ENCODE data around the gene IL1RAPL1. TPM values are rescaled to one million over a fixed set of nuclear protein-coding genes. Genes with fewer than 3 reads are reported as not detected.

Gene IL1RAPL1
- polyA plus RNA-seq, 1 donor from 2014 or later = not detected

DNA sequence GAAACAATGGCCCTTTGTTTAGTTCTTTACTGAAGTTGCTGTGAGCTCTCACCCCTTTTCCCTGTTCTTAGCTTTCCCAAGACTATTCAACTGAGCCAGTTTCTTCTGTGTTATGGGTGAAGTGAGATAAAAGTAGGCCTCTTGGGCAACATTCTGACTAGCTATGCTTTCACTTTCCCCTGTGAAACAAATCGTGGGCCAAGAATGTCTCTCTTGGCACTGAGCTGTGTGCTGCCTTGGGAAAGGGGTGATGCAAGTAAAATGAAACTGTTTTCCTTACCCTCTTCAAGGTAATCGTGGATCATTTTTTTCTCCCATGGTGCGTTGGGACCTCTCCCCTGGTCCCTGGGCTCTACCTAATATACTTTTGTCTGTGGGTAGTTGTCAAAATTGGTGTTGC is 974.2 kb downstream of the IL1RAPL1 start:
- Histone ChIP-seq H3K79me2 (replicated peaks; ENCODE audit: insufficient read depth, low read length) (no peaks in the 10 kb centered on the region), H3K4me2 (ENCODE audit: low read length) (no peak overlapping the region), H3K36me3 (ENCODE audit: insufficient read depth, low read length) (no peaks in the 10 kb centered on the region), H3K9me2 (ENCODE audit: insufficient read depth, low read length) (no peaks in the 10 kb centered on the region), H4K20me1 (ENCODE audit: insufficient read depth) (no peaks in the 10 kb centered on the region), H3F3A (ENCODE audit: insufficient read depth, low read length, poor library complexity, severe bottlenecking) (no peaks in the 10 kb centered on the region), H3K27me3 (ENCODE audit: insufficient read depth, low read depth, low read length) (no peaks in the 10 kb centered on the region), H3K27ac (ENCODE audit: low read length) (no peak overlapping the region), H2AFZ (ENCODE audit: low read depth, low read length) (no peak overlapping the region), H3K9me3 (ENCODE audit: low read length) (no peaks in the 10 kb centered on the region), H3K4me3 (ENCODE audit: low read length) (no peak overlapping the region), H3K9ac (ENCODE audit: low read length) (no peak overlapping the region)
- TF ChIP-seq POLR2AphosphoS5 (IDR thresholded peaks at IDR 0.05) = no peak
- no peak for TF ChIP-seq EZH2 (IDR thresholded peaks at IDR 0.05; ENCODE audit: borderline replicate concordance, insufficient read depth, low read length, poor library complexity, severe bottlenecking)
- TF ChIP-seq, protein P1, sequence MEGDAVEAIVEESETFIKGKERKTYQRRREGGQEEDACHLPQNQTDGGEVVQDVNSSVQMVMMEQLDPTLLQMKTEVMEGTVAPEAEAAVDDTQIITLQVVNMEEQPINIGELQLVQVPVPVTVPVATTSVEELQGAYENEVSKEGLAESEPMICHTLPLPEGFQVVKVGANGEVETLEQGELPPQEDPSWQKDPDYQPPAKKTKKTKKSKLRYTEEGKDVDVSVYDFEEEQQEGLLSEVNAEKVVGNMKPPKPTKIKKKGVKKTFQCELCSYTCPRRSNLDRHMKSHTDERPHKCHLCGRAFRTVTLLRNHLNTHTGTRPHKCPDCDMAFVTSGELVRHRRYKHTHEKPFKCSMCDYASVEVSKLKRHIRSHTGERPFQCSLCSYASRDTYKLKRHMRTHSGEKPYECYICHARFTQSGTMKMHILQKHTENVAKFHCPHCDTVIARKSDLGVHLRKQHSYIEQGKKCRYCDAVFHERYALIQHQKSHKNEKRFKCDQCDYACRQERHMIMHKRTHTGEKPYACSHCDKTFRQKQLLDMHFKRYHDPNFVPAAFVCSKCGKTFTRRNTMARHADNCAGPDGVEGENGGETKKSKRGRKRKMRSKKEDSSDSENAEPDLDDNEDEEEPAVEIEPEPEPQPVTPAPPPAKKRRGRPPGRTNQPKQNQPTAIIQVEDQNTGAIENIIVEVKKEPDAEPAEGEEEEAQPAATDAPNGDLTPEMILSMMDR (IDR thresholded peaks at IDR 0.05; ENCODE audit: poor library complexity, severe bottlenecking) = no peak
- no peak for TF ChIP-seq EP300 (conservative IDR thresholded peaks at IDR 0.05; ENCODE audit: poor library complexity, severe bottlenecking)
- TF ChIP-seq, protein P2, sequence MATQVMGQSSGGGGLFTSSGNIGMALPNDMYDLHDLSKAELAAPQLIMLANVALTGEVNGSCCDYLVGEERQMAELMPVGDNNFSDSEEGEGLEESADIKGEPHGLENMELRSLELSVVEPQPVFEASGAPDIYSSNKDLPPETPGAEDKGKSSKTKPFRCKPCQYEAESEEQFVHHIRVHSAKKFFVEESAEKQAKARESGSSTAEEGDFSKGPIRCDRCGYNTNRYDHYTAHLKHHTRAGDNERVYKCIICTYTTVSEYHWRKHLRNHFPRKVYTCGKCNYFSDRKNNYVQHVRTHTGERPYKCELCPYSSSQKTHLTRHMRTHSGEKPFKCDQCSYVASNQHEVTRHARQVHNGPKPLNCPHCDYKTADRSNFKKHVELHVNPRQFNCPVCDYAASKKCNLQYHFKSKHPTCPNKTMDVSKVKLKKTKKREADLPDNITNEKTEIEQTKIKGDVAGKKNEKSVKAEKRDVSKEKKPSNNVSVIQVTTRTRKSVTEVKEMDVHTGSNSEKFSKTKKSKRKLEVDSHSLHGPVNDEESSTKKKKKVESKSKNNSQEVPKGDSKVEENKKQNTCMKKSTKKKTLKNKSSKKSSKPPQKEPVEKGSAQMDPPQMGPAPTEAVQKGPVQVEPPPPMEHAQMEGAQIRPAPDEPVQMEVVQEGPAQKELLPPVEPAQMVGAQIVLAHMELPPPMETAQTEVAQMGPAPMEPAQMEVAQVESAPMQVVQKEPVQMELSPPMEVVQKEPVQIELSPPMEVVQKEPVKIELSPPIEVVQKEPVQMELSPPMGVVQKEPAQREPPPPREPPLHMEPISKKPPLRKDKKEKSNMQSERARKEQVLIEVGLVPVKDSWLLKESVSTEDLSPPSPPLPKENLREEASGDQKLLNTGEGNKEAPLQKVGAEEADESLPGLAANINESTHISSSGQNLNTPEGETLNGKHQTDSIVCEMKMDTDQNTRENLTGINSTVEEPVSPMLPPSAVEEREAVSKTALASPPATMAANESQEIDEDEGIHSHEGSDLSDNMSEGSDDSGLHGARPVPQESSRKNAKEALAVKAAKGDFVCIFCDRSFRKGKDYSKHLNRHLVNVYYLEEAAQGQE (IDR thresholded peaks at IDR 0.05; ENCODE audit: borderline replicate concordance) = no peak
- TF ChIP-seq SMC3 (conservative IDR thresholded peaks at IDR 0.05; ENCODE audit: poor library complexity) = no peak
- TF ChIP-seq MXI1 (conservative IDR thresholded peaks at IDR 0.05; ENCODE audit: poor library complexity, severe bottlenecking) = no peak

DNA sequence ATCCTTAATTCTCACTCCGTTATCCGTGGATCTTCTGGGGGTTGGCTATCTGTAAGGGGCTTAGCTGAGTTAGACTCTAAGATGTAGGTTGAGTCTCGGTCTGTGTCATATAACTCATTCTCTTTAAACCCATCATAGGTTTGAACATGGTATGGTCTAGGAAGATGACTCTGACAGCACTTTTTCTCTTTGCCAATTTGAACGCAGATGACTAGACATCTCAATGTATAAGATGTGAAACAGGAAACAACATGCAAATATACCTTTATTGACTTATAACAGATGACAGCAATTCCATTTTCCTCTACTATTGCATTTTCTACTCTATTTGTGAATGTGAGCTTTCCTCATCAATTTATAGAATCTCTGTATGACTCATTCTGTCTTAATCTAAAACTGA is 993.3 kb downstream of the IL1RAPL1 start:
- H4K20me1 ChIP-seq (ENCODE audit: insufficient read depth) = no peaks in the 10 kb centered on the region
- no peak overlapping the region for H3K27ac ChIP-seq (ENCODE audit: low read length)
- no peak overlapping the region for H3K9ac ChIP-seq (ENCODE audit: low read length)

More for the DNA sequence above, 993.3 kb downstream of the IL1RAPL1 start:
- no peaks in the 10 kb centered on the region for H3K9me2 ChIP-seq (ENCODE audit: insufficient read depth, low read length)
- H3K4me3 ChIP-seq (ENCODE audit: low read length) = no peak overlapping the region
- no peak overlapping the region for H2AFZ ChIP-seq (ENCODE audit: low read depth, low read length)
- H3K9me3 ChIP-seq (ENCODE audit: low read length) = no peaks in the 10 kb centered on the region
- no peak for TF ChIP-seq TAF1 (IDR thresholded peaks at IDR 0.05; ENCODE audit: low read depth)
- TF ChIP-seq, protein P1 (IDR thresholded peaks at IDR 0.05; ENCODE audit: poor library complexity, severe bottlenecking) = no peak
- no peak for TF ChIP-seq EZH2 (IDR thresholded peaks at IDR 0.05; ENCODE audit: borderline replicate concordance, insufficient read depth, low read length, poor library complexity, severe bottlenecking)
- TF ChIP-seq SMC3 (conservative IDR thresholded peaks at IDR 0.05; ENCODE audit: poor library complexity) = no peak
- TF ChIP-seq EP300 (conservative IDR thresholded peaks at IDR 0.05; ENCODE audit: poor library complexity, severe bottlenecking) = no peak
- TF ChIP-seq MXI1 (conservative IDR thresholded peaks at IDR 0.05; ENCODE audit: poor library complexity, severe bottlenecking) = no peak
- no peak for TF ChIP-seq POLR2AphosphoS5 (IDR thresholded peaks at IDR 0.05)
- no peak for TF ChIP-seq RAD21 (conservative IDR thresholded peaks at IDR 0.05)
- TF ChIP-seq, protein P2 (IDR thresholded peaks at IDR 0.05; ENCODE audit: borderline replicate concordance) = no peak
- no peaks in the 10 kb centered on the region for H3K27me3 ChIP-seq (ENCODE audit: insufficient read depth, low read depth, low read length)
- H3F3A ChIP-seq (ENCODE audit: insufficient read depth, low read length, poor library complexity, severe bottlenecking) = no peaks in the 10 kb centered on the region
- no peak overlapping the region for H3K4me2 ChIP-seq (ENCODE audit: low read length)
- H3K36me3 ChIP-seq (ENCODE audit: insufficient read depth, low read length) = no peaks in the 10 kb centered on the region
- no peaks in the 10 kb centered on the region for H3K79me2 ChIP-seq (replicated peaks; ENCODE audit: insufficient read depth, low read length)
